A549 treated with RU486 at 1 μM for 4 hours (cell line): Measurements from ENCODE around the gene REXO2. TPM values are rescaled to one million over a fixed set of nuclear protein-coding genes. Genes with fewer than 3 reads are reported as not detected.

Experiments
- total RNA-seq: library from RNA; stranded (reverse); fragments of 200-300 nt; extraction: Qiagen RNA extraction; gene quantifications from 5 replicates; pipeline ENCODE4 v1.2.3, GENCODE V29; 2022; ENCODE audit warnings: low read depth

Gene REXO2
- 84.1 to 113 TPM (median 102 TPM) in 5 replicates for total RNA-seq

GRCh38 chr11:114439229-114440120 lies at the start of gene REXO2:
Gene REXO2, plus strand, starts transcription at chr11:114439467. Its CDS starts 62 bp downstream, at chr11:114439529.

GRCh38 chr11:114400216-114400914 lies 38.9 kb upstream of the REXO2 start, which contains the start of the genes C11orf71 and RBM7:
Gene C11orf71, minus strand, starts transcription at chr11:114400511. Its CDS starts 180 bp downstream, at chr11:114400331.
Gene RBM7, plus strand, starts transcription at chr11:114400666. Its CDS starts 6 bp downstream, at chr11:114400672.

Other genes starting within 250 kb of the REXO2 start
- 194 to 222 TPM (median 206 TPM) in 5 replicates for gene NNMT, start 143.1 kb upstream of the REXO2 start, total RNA-seq
- 2.9 to 4.7 TPM (median 3.8 TPM) in 5 replicates for gene C11orf71, start 39.0 kb upstream of the REXO2 start, total RNA-seq
- 19.7 to 29.4 TPM (median 23.5 TPM) in 5 replicates for gene RBM7, start 38.8 kb upstream of the REXO2 start, total RNA-seq
- gene NXPE1, start 120.4 kb downstream of the REXO2 start, total RNA-seq = not detected in 5 replicates
- gene NXPE4, start 156.3 kb downstream of the REXO2 start, total RNA-seq = not detected in 5 replicates
- not detected in 5 replicates for gene NXPE2, start 239.1 kb downstream of the REXO2 start, total RNA-seq